Parathyroid adenoma (tissue), 2 donors: ENCODE results near the gene HID1.

Experiments
- H2AFZ ChIP-seq: fragments of 300-600 bp; sonication (generic); one replicate; pipeline ENCODE4 v1.7.0; 2017; ENCODE audit warnings: antibody characterized with exemption, mild to moderate bottlenecking
- H3K27ac ChIP-seq: fragments of 300-600 bp; sonication (generic); one replicate; pipeline ENCODE4 v1.7.0; 2017
- H3K27me3 ChIP-seq: fragments of 300-600 bp; sonication (generic); one replicate; pipeline ENCODE4 v1.7.0; 2017; ENCODE audit warnings: low read length; ENCODE audit not compliant: control insufficient read depth, insufficient read depth
- H3K36me3 ChIP-seq: fragments of 300-600 bp; sonication (generic); one replicate; pipeline ENCODE4 v1.7.0; 2017; ENCODE audit warnings: low read length; ENCODE audit not compliant: control insufficient read depth, insufficient read depth
- H3K4me1 ChIP-seq: fragments of 300-600 bp; sonication (generic); one replicate; pipeline ENCODE4 v1.7.0; 2017; ENCODE audit warnings: control low read depth
- H3K4me2 ChIP-seq: fragments of 300-600 bp; sonication (generic); one replicate; pipeline ENCODE4 v1.7.0; 2017; ENCODE audit warnings: low read length
- H3K4me3 ChIP-seq: fragments of 300-600 bp; sonication (generic); one replicate; pipeline ENCODE4 v1.7.0; 2017; ENCODE audit warnings: low read depth, low read length
- H3K79me2 ChIP-seq: fragments of 300-600 bp; sonication (generic); one replicate; pipeline ENCODE4 v1.7.0; 2017; ENCODE audit warnings: control low read depth
- H3K9ac ChIP-seq: fragments of 300-600 bp; sonication (generic); one replicate; pipeline ENCODE4 v1.7.0; 2017; ENCODE audit warnings: mild to moderate bottlenecking
- H3K9me3 ChIP-seq: fragments of 300-600 bp; sonication (generic); one replicate; pipeline ENCODE4 v1.7.0; 2017; ENCODE audit warnings: low read length; ENCODE audit not compliant: control insufficient read depth
- CTCF ChIP-seq: fragments of 300-600 bp; sonication (generic); IDR thresholded peaks from one replicate; pipeline ENCODE4 v1.7.0; 2017; ENCODE audit warnings: antibody characterized with exemption, mild to moderate bottlenecking
- donor health status: primary hyperparathyroidism.

Gene HID1, protein sequence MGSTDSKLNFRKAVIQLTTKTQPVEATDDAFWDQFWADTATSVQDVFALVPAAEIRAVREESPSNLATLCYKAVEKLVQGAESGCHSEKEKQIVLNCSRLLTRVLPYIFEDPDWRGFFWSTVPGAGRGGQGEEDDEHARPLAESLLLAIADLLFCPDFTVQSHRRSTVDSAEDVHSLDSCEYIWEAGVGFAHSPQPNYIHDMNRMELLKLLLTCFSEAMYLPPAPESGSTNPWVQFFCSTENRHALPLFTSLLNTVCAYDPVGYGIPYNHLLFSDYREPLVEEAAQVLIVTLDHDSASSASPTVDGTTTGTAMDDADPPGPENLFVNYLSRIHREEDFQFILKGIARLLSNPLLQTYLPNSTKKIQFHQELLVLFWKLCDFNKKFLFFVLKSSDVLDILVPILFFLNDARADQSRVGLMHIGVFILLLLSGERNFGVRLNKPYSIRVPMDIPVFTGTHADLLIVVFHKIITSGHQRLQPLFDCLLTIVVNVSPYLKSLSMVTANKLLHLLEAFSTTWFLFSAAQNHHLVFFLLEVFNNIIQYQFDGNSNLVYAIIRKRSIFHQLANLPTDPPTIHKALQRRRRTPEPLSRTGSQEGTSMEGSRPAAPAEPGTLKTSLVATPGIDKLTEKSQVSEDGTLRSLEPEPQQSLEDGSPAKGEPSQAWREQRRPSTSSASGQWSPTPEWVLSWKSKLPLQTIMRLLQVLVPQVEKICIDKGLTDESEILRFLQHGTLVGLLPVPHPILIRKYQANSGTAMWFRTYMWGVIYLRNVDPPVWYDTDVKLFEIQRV

DNA sequence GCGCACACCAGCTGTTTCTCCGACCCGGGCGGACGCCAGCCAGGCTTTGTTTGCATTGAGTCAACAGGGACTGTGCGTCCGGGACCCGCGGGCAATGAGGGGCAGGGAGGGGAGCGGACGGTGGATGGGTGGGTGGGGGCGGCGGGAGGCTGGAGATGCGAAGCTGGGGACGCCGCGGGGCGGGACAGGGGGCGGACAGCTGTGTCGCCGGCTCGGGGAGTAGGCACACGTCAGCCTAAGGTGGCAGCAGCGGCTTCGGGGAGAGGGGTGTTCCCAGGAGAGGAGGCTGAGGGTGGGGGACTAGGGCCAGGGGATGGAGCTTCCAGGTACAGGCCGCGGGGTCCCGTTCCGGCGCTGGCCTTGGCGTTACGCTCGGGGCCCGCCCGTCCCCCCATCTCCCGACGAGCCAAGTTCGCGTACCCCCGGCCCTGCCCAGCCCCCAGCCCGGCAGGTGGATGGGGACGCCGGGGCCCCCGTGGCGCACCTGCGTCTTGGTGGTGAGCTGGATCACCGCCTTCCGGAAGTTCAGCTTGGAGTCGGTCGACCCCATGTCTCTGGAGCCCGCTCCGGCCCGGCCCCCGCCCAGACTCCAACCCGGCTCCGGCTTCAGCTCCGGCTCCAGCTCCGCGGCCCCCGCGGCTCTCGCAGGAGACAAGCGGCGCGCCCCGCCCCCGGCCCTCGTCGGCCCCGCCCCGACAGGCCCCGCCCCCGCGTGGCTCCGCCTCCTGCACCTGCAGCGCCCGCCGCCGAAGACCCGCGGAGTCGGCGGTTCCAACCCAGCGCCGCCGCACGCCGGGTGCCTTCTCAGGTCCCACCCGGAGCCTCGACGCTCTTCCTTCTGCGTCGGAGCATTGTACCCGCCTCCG lies at the start of gene HID1:
Gene HID1, minus strand, starts transcription at position 653 of the 866 bp plus-strand sequence. Its CDS starts 103 bp downstream, at position 550.
- Histone ChIP-seq H3K79me2 (peaks cover 6% of the 10 kb centered on the region), H3K9me3 (no peaks in the 10 kb centered on the region), H3K4me2 (peak within 1 kb of the TSS; percentile 88), H3K4me1 (peaks cover 3% of the 10 kb centered on the region), H3K9ac (peak within 1 kb of the TSS; percentile 84), H3K27me3 (no peaks in the 10 kb centered on the region), H3K27ac (peak within 1 kb of the TSS; percentile 15), H3K36me3 (no peaks in the 10 kb centered on the region), H2AFZ (peak within 1 kb of the TSS; percentile 93), H3K4me3 (peak within 1 kb of the TSS; percentile 68)
- no peak for TF ChIP-seq CTCF

GRCh38 chr17:75020331-75021110 lies 48.0 kb upstream of the HID1 start:
- no peak for TF ChIP-seq CTCF
- Histone ChIP-seq H3K9me3 (no peaks in the 10 kb centered on the region), H3K36me3 (no peaks in the 10 kb centered on the region), H2AFZ (no peak overlapping the region), H3K4me2 (no peak overlapping the region), H3K27me3 (no peaks in the 10 kb centered on the region), H3K79me2 (peaks cover 4% of the 10 kb centered on the region), H3K4me3 (no peak overlapping the region), H3K9ac (no peak overlapping the region), H3K4me1 (no peaks in the 10 kb centered on the region), H3K27ac (no peak overlapping the region)

GRCh38 chr17:75019710-75020109 lies 47.2 kb upstream of the HID1 start:
- no peaks in the 10 kb centered on the region for H3K36me3 ChIP-seq

More at GRCh38 chr17:75019710-75020109, 47.2 kb upstream of the HID1 start:
- TF ChIP-seq CTCF = no peak
- Histone ChIP-seq H3K4me1 (no peaks in the 10 kb centered on the region), H3K9ac (no peak overlapping the region), H3K4me2 (no peak overlapping the region), H3K4me3 (no peak overlapping the region), H3K27ac (no peak overlapping the region), H3K27me3 (no peaks in the 10 kb centered on the region), H3K9me3 (no peaks in the 10 kb centered on the region), H2AFZ (no peak overlapping the region), H3K79me2 (peaks cover 4% of the 10 kb centered on the region)
